HepG2 (cell line): ENCODE measurements around the gene STRN4. TPM values are rescaled to one million over a fixed set of nuclear protein-coding genes. Genes with fewer than 3 reads are reported as not detected.

Source experiments
- EHMT2 ChIP-seq: fragments of 200-600 bp; sonication (generic); IDR thresholded peaks from 2 replicates; pipeline ENCODE4 v1.7.0; 2017; ENCODE audit warnings: antibody characterized with exemption, low read depth, low read length, borderline replicate concordance
- ERF ChIP-seq: IDR thresholded peaks from 2 replicates; pipeline ENCODE4 v1.6.1; 2018; ENCODE audit warnings: missing biosample characterization, missing genetic modification reagents
- ETV5 ChIP-seq: IDR thresholded peaks from 2 replicates; pipeline ENCODE4 v1.6.1; 2018; ENCODE audit warnings: missing biosample characterization, missing genetic modification reagents, inconsistent platforms, borderline replicate concordance
- FOXO1 ChIP-seq: sonication (generic); formaldehyde crosslinking; IDR thresholded peaks from 2 replicates; pipeline ENCODE4 v1.4.0; 2020; ENCODE audit warnings: missing genetic modification reagents
- GATAD2A ChIP-seq: IDR thresholded peaks from 2 replicates; pipeline ENCODE4 v1.6.1; 2016
- IRX3 ChIP-seq: sonication (generic); formaldehyde crosslinking; IDR thresholded peaks from 2 replicates; pipeline ENCODE4 v1.8.1; 2023; ENCODE audit warnings: mild to moderate bottlenecking, low read depth, missing genetic modification reagents, borderline replicate concordance
- KDM2A ChIP-seq: sonication (generic); formaldehyde crosslinking; IDR thresholded peaks from 2 replicates; pipeline ENCODE4 v1.4.0; 2020; ENCODE audit warnings: low read depth, missing genetic modification reagents, borderline replicate concordance
- KLF16 ChIP-seq, 2 experiments: sonication (generic) in 1 of 2; formaldehyde crosslinking in 1 of 2; IDR thresholded peaks; 2 replicates each; pipeline versions ENCODE4 v1.6.1 to v1.8.0; 2016 to 2023; ENCODE audit warnings: missing genetic modification reagents in 2 of 2, missing compliant biosample characterization in 1 of 2
- KLF6 ChIP-seq: IDR thresholded peaks from 2 replicates; pipeline ENCODE4 v1.8.0; 2016; ENCODE audit warnings: missing biosample characterization, missing genetic modification reagents
- NFATC3 ChIP-seq: sonication (generic); formaldehyde crosslinking; IDR thresholded peaks from 2 replicates; pipeline ENCODE4 v1.5.1; 2020; ENCODE audit warnings: mild to moderate bottlenecking, missing genetic modification reagents
- NRL ChIP-seq: sonication (generic); formaldehyde crosslinking; IDR thresholded peaks from 2 replicates; pipeline ENCODE4 v1.5.0; 2020; ENCODE audit warnings: missing genetic modification reagents, mild to moderate bottlenecking, moderate library complexity, borderline replicate concordance
- PITX1 ChIP-seq: sonication (generic); formaldehyde crosslinking; IDR thresholded peaks from 2 replicates; pipeline ENCODE4 v1.5.1; 2020; ENCODE audit warnings: mild to moderate bottlenecking, missing genetic modification reagents
- TMF1 ChIP-seq: sonication (generic); formaldehyde crosslinking; IDR thresholded peaks from 2 replicates; pipeline ENCODE4 v1.8.1; 2022; ENCODE audit warnings: low read depth, missing genetic modification reagents
- ZFX ChIP-seq: sonication (generic); formaldehyde crosslinking; IDR thresholded peaks from 2 replicates; pipeline ENCODE4 v1.4.0; 2020; ENCODE audit warnings: mild to moderate bottlenecking, low read depth, missing genetic modification reagents, moderate library complexity
- ZNF12 ChIP-seq: sonication (generic); formaldehyde crosslinking; IDR thresholded peaks from 2 replicates; pipeline ENCODE4 v1.5.0; 2020; ENCODE audit warnings: missing genetic modification reagents
- ZNF317 ChIP-seq: sonication (generic); formaldehyde crosslinking; IDR thresholded peaks from 2 replicates; pipeline ENCODE4 v1.5.0; 2020; ENCODE audit warnings: mild to moderate bottlenecking, missing genetic modification reagents
- ZNF333 ChIP-seq: sonication (generic); formaldehyde crosslinking; IDR thresholded peaks from 2 replicates; pipeline ENCODE4 v1.4.0; 2020; ENCODE audit warnings: mild to moderate bottlenecking, missing genetic modification reagents, borderline replicate concordance
- polyA plus RNA-seq, 8 experiments: library from polyadenylated mRNA; depleted of rRNA in 3 of 8; stranded (reverse) in 7 of 8; unstranded in 1 of 8; fragments of >200 nt; fragmentation: Illumina TruSeq in 4 of 8; extraction: Trizol in 4 of 8; gene quantifications; 2 replicates each; pipeline versions ENCODE4 v1.2.1 to v1.2.3, GENCODE V29; 2011 to 2016; ENCODE audit warnings: low read depth in 4 of 8, missing spikeins in 1 of 8, mixed read lengths in 1 of 8; ENCODE audit not compliant: insufficient read depth in 1 of 8
- total RNA-seq, 5 experiments: library from RNA; depleted of rRNA; stranded (reverse); fragments of >200 nt; fragmentation: Illumina TruSeq; extraction: Trizol; gene quantifications; 2 replicates each; pipeline ENCODE4 v1.2.3, GENCODE V29; 2016; ENCODE audit warnings: low read depth in 1 of 5
- TF ChIP-seq, protein P1 (sequence below), 2 experiments: sonication (generic) in 1 of 2; formaldehyde crosslinking in 1 of 2; IDR thresholded peaks; 2 replicates each; pipeline versions ENCODE4 v1.5.1 to v1.6.1; 2011 to 2020; ENCODE audit warnings: borderline replicate concordance in 1 of 2, low read depth in 1 of 2, low read length in 1 of 2, mild to moderate bottlenecking in 1 of 2, missing genetic modification reagents in 1 of 2, moderate library complexity in 1 of 2
- TF ChIP-seq, protein P2 (sequence below): sonication (generic); formaldehyde crosslinking; conservative IDR thresholded peaks from 2 replicates; pipeline ENCODE4 v1.4.0; 2020; ENCODE audit warnings: missing genetic modification reagents
- TF ChIP-seq, protein P3 (sequence below): sonication (generic); formaldehyde crosslinking; conservative IDR thresholded peaks from 2 replicates; pipeline ENCODE4 v1.5.0; 2020; ENCODE audit warnings: missing genetic modification reagents
- TF ChIP-seq, protein P4 (sequence below): sonication (generic); formaldehyde crosslinking; IDR thresholded peaks from 2 replicates; pipeline ENCODE4 v1.5.0; 2020; ENCODE audit warnings: missing genetic modification reagents
- TF ChIP-seq, protein P5 (sequence below): sonication (generic); formaldehyde crosslinking; IDR thresholded peaks from 2 replicates; pipeline ENCODE4 v1.9.0; 2021; ENCODE audit warnings: missing genetic modification reagents, mild to moderate bottlenecking, borderline replicate concordance

Gene STRN4
- total and polyA plus RNA-seq, 2 of the 13 experiments (the other 11 are each of a cell fraction or from before 2014, with no cell fraction given), result 43.1 to 57.3 TPM

DNA sequence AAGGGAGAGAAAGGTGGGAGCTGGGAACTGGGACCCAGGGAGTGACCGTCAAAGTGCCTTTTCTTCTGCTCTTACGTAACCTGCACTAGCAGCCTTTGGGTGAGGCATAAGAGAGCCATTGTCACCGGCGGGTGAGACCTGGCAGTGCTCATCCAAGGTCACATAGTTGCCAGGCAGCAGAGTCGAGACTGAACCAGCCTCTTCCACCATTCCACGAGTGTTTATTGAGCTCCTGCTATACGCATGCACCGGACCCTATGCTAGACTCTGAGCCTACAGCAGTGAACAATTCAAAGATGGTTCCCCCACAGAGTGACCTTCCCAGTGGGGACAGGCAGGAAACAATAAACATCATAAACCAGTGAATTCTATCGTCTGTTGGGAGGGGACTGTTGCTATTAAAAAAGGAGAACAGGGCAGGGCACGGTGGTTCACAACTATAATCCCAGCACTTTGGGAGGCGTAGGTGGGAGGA lies 18.6 kb upstream of the STRN4 start (continued):
- TF ChIP-seq, protein P1, sequence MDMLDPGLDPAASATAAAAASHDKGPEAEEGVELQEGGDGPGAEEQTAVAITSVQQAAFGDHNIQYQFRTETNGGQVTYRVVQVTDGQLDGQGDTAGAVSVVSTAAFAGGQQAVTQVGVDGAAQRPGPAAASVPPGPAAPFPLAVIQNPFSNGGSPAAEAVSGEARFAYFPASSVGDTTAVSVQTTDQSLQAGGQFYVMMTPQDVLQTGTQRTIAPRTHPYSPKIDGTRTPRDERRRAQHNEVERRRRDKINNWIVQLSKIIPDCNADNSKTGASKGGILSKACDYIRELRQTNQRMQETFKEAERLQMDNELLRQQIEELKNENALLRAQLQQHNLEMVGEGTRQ (IDR thresholded peaks at IDR 0.05; ENCODE audit: low read depth, low read length), result no peak
- TF ChIP-seq, protein P1 (CRISPR knock-in tag; IDR thresholded peaks at IDR 0.05; ENCODE audit: borderline replicate concordance), result no peak
- TF ChIP-seq ERF (CRISPR knock-in tag) (peak; percentile 50; the same call in 1 of the 2 replicates), ZNF12 (CRISPR knock-in tag) (peak; percentile 77), ZNF317 (CRISPR knock-in tag) (no peak), TMF1 (CRISPR knock-in tag) (no peak), FOXO1 (peak; percentile 41; the same call in 1 of the 2 replicates), NRL (CRISPR knock-in tag) (no peak), GATAD2A (CRISPR knock-in tag) (peak; percentile 93), KLF16 (CRISPR knock-in tag; IDR thresholded peaks at IDR 0.05) (peak in 1 of 2 experiments; percentile 32; a peak in 1 of 4 replicates), EHMT2 (no peak; the same call in 1 of the 2 replicates), NFATC3 (CRISPR knock-in tag) (no peak), ZNF333 (CRISPR knock-in tag) (no peak), PITX1 (CRISPR knock-in tag) (peak; percentile 59; the same call in 1 of the 2 replicates), ZFX (no peak), KDM2A (CRISPR knock-in tag) (peak; percentile 53; the same call in 1 of the 2 replicates), KLF6 (CRISPR knock-in tag) (0 out of 2 replicates have a peak, but pooled peaks have one; percentile 56), ETV5 (CRISPR knock-in tag) (no peak; the same call in 1 of the 2 replicates), IRX3 (CRISPR knock-in tag) (no peak)
- TF ChIP-seq, protein P2, sequence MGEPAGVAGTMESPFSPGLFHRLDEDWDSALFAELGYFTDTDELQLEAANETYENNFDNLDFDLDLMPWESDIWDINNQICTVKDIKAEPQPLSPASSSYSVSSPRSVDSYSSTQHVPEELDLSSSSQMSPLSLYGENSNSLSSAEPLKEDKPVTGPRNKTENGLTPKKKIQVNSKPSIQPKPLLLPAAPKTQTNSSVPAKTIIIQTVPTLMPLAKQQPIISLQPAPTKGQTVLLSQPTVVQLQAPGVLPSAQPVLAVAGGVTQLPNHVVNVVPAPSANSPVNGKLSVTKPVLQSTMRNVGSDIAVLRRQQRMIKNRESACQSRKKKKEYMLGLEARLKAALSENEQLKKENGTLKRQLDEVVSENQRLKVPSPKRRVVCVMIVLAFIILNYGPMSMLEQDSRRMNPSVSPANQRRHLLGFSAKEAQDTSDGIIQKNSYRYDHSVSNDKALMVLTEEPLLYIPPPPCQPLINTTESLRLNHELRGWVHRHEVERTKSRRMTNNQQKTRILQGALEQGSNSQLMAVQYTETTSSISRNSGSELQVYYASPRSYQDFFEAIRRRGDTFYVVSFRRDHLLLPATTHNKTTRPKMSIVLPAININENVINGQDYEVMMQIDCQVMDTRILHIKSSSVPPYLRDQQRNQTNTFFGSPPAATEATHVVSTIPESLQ (CRISPR knock-in tag), result no peak
- TF ChIP-seq, protein P3, sequence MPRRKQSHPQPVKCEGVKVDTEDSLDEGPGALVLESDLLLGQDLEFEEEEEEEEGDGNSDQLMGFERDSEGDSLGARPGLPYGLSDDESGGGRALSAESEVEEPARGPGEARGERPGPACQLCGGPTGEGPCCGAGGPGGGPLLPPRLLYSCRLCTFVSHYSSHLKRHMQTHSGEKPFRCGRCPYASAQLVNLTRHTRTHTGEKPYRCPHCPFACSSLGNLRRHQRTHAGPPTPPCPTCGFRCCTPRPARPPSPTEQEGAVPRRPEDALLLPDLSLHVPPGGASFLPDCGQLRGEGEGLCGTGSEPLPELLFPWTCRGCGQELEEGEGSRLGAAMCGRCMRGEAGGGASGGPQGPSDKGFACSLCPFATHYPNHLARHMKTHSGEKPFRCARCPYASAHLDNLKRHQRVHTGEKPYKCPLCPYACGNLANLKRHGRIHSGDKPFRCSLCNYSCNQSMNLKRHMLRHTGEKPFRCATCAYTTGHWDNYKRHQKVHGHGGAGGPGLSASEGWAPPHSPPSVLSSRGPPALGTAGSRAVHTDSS (CRISPR knock-in tag), result no peak
- TF ChIP-seq, protein P4, sequence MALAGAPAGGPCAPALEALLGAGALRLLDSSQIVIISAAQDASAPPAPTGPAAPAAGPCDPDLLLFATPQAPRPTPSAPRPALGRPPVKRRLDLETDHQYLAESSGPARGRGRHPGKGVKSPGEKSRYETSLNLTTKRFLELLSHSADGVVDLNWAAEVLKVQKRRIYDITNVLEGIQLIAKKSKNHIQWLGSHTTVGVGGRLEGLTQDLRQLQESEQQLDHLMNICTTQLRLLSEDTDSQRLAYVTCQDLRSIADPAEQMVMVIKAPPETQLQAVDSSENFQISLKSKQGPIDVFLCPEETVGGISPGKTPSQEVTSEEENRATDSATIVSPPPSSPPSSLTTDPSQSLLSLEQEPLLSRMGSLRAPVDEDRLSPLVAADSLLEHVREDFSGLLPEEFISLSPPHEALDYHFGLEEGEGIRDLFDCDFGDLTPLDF (CRISPR knock-in tag), result no peak
- TF ChIP-seq, protein P5, sequence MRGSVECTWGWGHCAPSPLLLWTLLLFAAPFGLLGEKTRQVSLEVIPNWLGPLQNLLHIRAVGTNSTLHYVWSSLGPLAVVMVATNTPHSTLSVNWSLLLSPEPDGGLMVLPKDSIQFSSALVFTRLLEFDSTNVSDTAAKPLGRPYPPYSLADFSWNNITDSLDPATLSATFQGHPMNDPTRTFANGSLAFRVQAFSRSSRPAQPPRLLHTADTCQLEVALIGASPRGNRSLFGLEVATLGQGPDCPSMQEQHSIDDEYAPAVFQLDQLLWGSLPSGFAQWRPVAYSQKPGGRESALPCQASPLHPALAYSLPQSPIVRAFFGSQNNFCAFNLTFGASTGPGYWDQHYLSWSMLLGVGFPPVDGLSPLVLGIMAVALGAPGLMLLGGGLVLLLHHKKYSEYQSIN (CRISPR knock-in tag), result no peak
